Rectal smooth muscle tissue (tissue), 1 donor: Measurements from ENCODE around the gene COL27A1.

ENCODE experiments used
- H3K27ac ChIP-seq: one replicate; pipeline ENCODE4 v1.7.0; 2013; ENCODE audit warnings: low read depth, low read length, inconsistent platforms
- H3K27me3 ChIP-seq: one replicate; pipeline ENCODE4 v1.7.0; 2013; ENCODE audit warnings: low read length; ENCODE audit not compliant: control insufficient read depth, insufficient read depth
- H3K36me3 ChIP-seq: one replicate; pipeline ENCODE4 v1.7.0; 2013; ENCODE audit warnings: low read length; ENCODE audit not compliant: control insufficient read depth, insufficient read depth
- H3K4me1 ChIP-seq: one replicate; pipeline ENCODE4 v1.7.0; 2013; ENCODE audit warnings: low read length; ENCODE audit not compliant: control insufficient read depth, insufficient read depth
- H3K4me3 ChIP-seq: one replicate; pipeline ENCODE4 v1.7.0; 2013; ENCODE audit warnings: low read length
- H3K9ac ChIP-seq: one replicate; pipeline ENCODE4 v1.7.0; 2013; ENCODE audit warnings: low read length

Gene COL27A1

GRCh38 chr9:114216081-114216480, 60.7 kb downstream of the COL27A1 start:
- Histone ChIP-seq H3K36me3 (no peaks in the 10 kb centered on the region), H3K27ac (peak overlapping the region; percentile 57)

GRCh38 chr9:114216976-114217375, 61.6 kb downstream of the COL27A1 start:
- Histone ChIP-seq H3K4me1 (peaks cover 20% of the 10 kb centered on the region), H3K4me3 (no peak overlapping the region), H3K9ac (no peak overlapping the region), H3K36me3 (no peaks in the 10 kb centered on the region), H3K27ac (no peak overlapping the region), H3K27me3 (no peaks in the 10 kb centered on the region)

More at GRCh38 chr9:114216081-114216480, 60.7 kb downstream of the COL27A1 start:
- Histone ChIP-seq H3K27me3 (no peaks in the 10 kb centered on the region), H3K4me1 (peaks cover 20% of the 10 kb centered on the region), H3K4me3 (no peak overlapping the region), H3K9ac (no peak overlapping the region)

GRCh38 chr9:114218264-114219120, 63.2 kb downstream of the COL27A1 start:
- Histone ChIP-seq H3K27ac (no peak overlapping the region), H3K4me1 (peaks cover 20% of the 10 kb centered on the region), H3K36me3 (no peaks in the 10 kb centered on the region)

GRCh38 chr9:114220061-114220541, 64.8 kb downstream of the COL27A1 start:
- no peak overlapping the region for H3K4me3 ChIP-seq
- peaks cover 20% of the 10 kb centered on the region for H3K4me1 ChIP-seq
- H3K9ac ChIP-seq, result no peak overlapping the region
- no peaks in the 10 kb centered on the region for H3K27me3 ChIP-seq
- H3K27ac ChIP-seq, result peak overlapping the region; percentile 81
- no peaks in the 10 kb centered on the region for H3K36me3 ChIP-seq

More at GRCh38 chr9:114218264-114219120, 63.2 kb downstream of the COL27A1 start:
- H3K27me3 ChIP-seq, result no peaks in the 10 kb centered on the region
- no peak overlapping the region for H3K4me3 ChIP-seq
- H3K9ac ChIP-seq, result no peak overlapping the region

GRCh38 chr9:114221706-114222465, 66.5 kb downstream of the COL27A1 start:
- Histone ChIP-seq H3K9ac (no peak overlapping the region), H3K4me3 (no peak overlapping the region), H3K36me3 (no peaks in the 10 kb centered on the region), H3K4me1 (peaks cover 10% of the 10 kb centered on the region), H3K27me3 (no peaks in the 10 kb centered on the region), H3K27ac (no peak overlapping the region)

- H3K27me3 ChIP-seq, result no peaks in the 10 kb centered on the region
- no peaks in the 10 kb centered on the region for H3K36me3 ChIP-seq
- H3K4me3 ChIP-seq, result no peak overlapping the region
- H3K9ac ChIP-seq, result no peak overlapping the region
- peaks cover 10% of the 10 kb centered on the region for H3K4me1 ChIP-seq
- H3K27ac ChIP-seq, result no peak overlapping the region
Observed at GRCh38 chr9:114223564-114224246, 68.4 kb downstream of the COL27A1 start.

- Histone ChIP-seq H3K36me3 (no peaks in the 10 kb centered on the region), H3K27me3 (no peaks in the 10 kb centered on the region), H3K4me3 (no peak overlapping the region), H3K27ac (no peak overlapping the region), H3K4me1 (peaks cover 10% of the 10 kb centered on the region), H3K9ac (no peak overlapping the region)
Observed at GRCh38 chr9:114224247-114224610, 68.9 kb downstream of the COL27A1 start.

GRCh38 chr9:114225561-114226212, 70.3 kb downstream of the COL27A1 start:
- H3K27me3 ChIP-seq, result no peaks in the 10 kb centered on the region
- no peaks in the 10 kb centered on the region for H3K36me3 ChIP-seq
- H3K4me1 ChIP-seq, result no peaks in the 10 kb centered on the region
- no peak overlapping the region for H3K9ac ChIP-seq
- H3K27ac ChIP-seq, result no peak overlapping the region
- no peak overlapping the region for H3K4me3 ChIP-seq

GRCh38 chr9:114226246-114227055, 71.1 kb downstream of the COL27A1 start:
- Histone ChIP-seq H3K9ac (no peak overlapping the region), H3K27me3 (no peaks in the 10 kb centered on the region), H3K4me3 (no peak overlapping the region), H3K36me3 (no peaks in the 10 kb centered on the region), H3K27ac (no peak overlapping the region), H3K4me1 (no peaks in the 10 kb centered on the region)

GRCh38 chr9:114227288-114228015, 72.1 kb downstream of the COL27A1 start:
- no peaks in the 10 kb centered on the region for H3K4me1 ChIP-seq

More at GRCh38 chr9:114227288-114228015, 72.1 kb downstream of the COL27A1 start:
- H3K27ac ChIP-seq, result no peak overlapping the region
- H3K27me3 ChIP-seq, result no peaks in the 10 kb centered on the region
- H3K4me3 ChIP-seq, result no peak overlapping the region
- no peak overlapping the region for H3K9ac ChIP-seq
- H3K36me3 ChIP-seq, result no peaks in the 10 kb centered on the region
